HG02981 (cell line): ENCODE measurements around the gene RGCC.

Experiments
- ATAC-seq: cut with Tn5 transposase; IDR thresholded peaks from one replicate; pipeline ENCODE4 v1.9.1; 2021; ENCODE audit warnings: mild to moderate bottlenecking, moderate library complexity; ENCODE audit not compliant: unreplicated experiment

Gene RGCC

GRCh38 chr13:41452462-41452861 is 4.9 kb upstream of the RGCC start:
- ATAC-seq = no peak

- ATAC-seq = no peak
These were observed 3.7 kb upstream of the RGCC start for GRCh38 chr13:41453620-41454019.

GRCh38 chr13:41454170-41454569 is 3.2 kb upstream of the RGCC start:
- no peak for ATAC-seq

- ATAC-seq = no peak
These were observed 1.5 kb upstream of the RGCC start for GRCh38 chr13:41455725-41456419.

- ATAC-seq = peak; percentile 19
These were observed 338 bp downstream of the RGCC start for GRCh38 chr13:41457589-41458186.

- ATAC-seq = no peak
These were observed 924 bp downstream of the RGCC start for GRCh38 chr13:41458187-41458760.

- ATAC-seq = no peak
These were observed 1.5 kb downstream of the RGCC start for GRCh38 chr13:41458761-41459431.

- no peak for ATAC-seq
These were observed 2.2 kb downstream of the RGCC start for GRCh38 chr13:41459432-41460073.

GRCh38 chr13:41460074-41460465 is 2.7 kb downstream of the RGCC start:
- no peak for ATAC-seq

- no peak for ATAC-seq
These were observed 3.6 kb downstream of the RGCC start for GRCh38 chr13:41460930-41461329.

- ATAC-seq = no peak
These were observed 4.3 kb downstream of the RGCC start for GRCh38 chr13:41461527-41462139.

- no peak for ATAC-seq
These were observed 5.1 kb downstream of the RGCC start for GRCh38 chr13:41462427-41462826.

- peak; percentile 33 for ATAC-seq
These were observed 6.7 kb downstream of the RGCC start for GRCh38 chr13:41463838-41464602.

GRCh38 chr13:41465241-41465847 is 8.0 kb downstream of the RGCC start:
- ATAC-seq = peak; percentile 94

GRCh38 chr13:41465898-41466320 is 8.6 kb downstream of the RGCC start:
- ATAC-seq = no peak

GRCh38 chr13:41467425-41467945 is 10.1 kb downstream of the RGCC start:
- no peak for ATAC-seq

GRCh38 chr13:41468631-41469030 is 11.3 kb downstream of the RGCC start:
- no peak for ATAC-seq

GRCh38 chr13:41470196-41470595 is 12.8 kb downstream of the RGCC start:
- ATAC-seq = no peak

GRCh38 chr13:41471785-41472184 is 14.4 kb downstream of the RGCC start:
- no peak for ATAC-seq

GRCh38 chr13:41487222-41487621 is 29.9 kb downstream of the RGCC start:
- no peak for ATAC-seq
